ENCODE results near the gene GRIPAP1.

The GRIPAP1 gene

GRCh38 chrX:49040376-49040955 lies 38.4 kb upstream of the GRIPAP1 start:
- no peak for TF ChIP-seq CTCF (IDR thresholded peaks at IDR 0.05; ENCODE audit: control insufficient read depth, insufficient read depth, low read depth, low read length, missing control alignments)
- peak overlapping the region; percentile 43 for H3K4me3 ChIP-seq (ENCODE audit: control insufficient read depth, low read depth, low read length)
- DNase-seq (ENCODE audit: low read depth) = no peak

DNA sequence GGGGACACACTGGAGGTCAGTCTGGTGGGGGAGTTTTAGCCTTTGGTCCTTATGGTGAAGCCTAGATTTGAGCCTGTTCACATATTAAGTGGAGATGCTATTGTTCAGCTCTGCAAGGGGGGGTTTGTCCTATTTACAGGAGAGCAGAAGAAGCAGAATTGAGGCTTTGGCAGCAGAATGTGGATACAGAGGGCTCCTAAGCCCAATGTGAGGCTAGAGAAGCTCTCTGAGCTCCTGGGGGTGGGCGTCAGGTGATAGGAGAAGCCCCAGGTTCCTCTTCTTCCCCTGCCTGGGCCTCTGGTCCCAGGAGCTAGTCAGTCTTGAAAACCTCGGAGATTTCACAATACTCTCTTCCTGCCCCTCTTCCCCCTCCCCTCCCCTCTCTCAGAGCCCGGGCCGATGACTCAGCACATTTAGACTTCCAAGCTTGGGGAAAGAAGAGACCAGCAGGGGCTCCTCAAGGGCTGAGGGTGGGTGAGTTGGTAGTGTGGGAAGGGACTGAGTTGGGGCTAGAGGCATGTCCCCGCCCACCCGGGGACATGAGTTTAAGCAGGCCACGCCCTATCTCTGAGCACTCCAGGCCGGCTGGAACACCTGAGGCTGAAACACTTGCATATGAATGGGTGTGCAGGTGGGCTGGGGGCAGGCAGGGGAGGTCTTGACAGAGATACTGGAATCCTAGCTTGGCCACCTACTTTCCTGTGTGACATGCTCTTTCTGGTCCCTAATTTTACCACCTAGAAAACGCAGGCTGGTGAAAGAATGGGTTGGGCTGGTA lies 37.7 kb upstream of the GRIPAP1 start:
- DNase-seq (ENCODE audit: low read depth) = peak; percentile 70
- H3K4me3 ChIP-seq (ENCODE audit: control insufficient read depth, low read depth, low read length) = peak overlapping the region; percentile 43
- TF ChIP-seq CTCF (IDR thresholded peaks at IDR 0.05; ENCODE audit: control insufficient read depth, insufficient read depth, low read depth, low read length, missing control alignments) = peak; percentile 10

DNA sequence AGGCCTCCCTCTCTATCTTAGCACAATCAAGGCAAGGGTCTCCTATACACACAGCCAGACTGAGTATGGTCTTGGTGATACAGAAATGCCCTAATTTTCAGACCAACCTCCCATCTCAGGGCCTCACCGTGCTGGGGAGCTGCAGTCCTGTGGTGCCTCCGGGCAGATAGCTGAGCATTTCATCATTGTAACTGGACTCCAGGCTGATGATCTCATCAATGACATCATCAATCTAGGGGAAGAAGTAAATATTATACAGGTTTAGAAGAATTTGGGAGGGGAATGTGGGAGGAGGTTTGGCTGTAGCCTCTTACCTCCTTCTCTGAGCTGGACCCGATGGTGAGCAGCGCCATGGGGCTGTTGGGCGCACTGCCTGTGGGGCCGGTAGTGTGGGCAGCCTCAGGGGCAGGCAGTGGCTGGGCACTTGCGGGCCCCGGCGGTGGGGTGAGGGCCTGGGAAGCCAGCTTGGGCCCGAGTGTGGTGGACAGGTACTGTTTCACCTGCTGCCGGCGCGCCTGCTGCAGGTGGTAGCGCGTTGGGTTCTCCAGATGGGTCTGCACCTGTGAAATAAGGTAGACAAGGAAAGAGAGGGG lies 35.9 kb upstream of the GRIPAP1 start:
- no peak overlapping the region for H3K4me3 ChIP-seq (ENCODE audit: control insufficient read depth, low read depth, low read length)
- no peak for DNase-seq (ENCODE audit: low read depth)
- TF ChIP-seq CTCF (IDR thresholded peaks at IDR 0.05; ENCODE audit: control insufficient read depth, insufficient read depth, low read depth, low read length, missing control alignments) = no peak

GRCh38 chrX:49030283-49030682 lies 28.2 kb upstream of the GRIPAP1 start:
- no peak overlapping the region for H3K4me3 ChIP-seq (ENCODE audit: control insufficient read depth, low read depth, low read length)
- no peak for TF ChIP-seq CTCF (IDR thresholded peaks at IDR 0.05; ENCODE audit: control insufficient read depth, insufficient read depth, low read depth, low read length, missing control alignments)
- DNase-seq (ENCODE audit: low read depth) = no peak

DNA sequence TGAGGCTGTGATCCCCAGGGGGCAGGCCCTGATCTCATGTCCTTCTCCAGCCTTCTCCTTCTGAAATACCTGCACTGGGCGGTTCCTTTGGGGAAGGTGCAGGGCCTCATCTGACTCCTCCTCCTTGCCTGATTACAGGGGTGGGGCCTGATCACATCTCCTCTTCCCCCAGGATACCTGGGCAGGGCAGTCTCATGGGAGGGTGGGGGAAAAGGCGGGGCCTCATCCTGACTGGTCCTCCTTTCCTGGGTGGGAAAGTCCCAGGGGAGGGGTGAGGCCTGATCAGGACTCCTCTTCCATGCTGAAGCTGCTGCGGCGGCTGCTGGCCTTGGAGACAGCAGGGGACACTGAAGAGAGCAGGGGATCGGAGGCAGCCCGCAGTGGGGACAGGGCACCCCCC lies 27.8 kb upstream of the GRIPAP1 start:
- H3K4me3 ChIP-seq (ENCODE audit: control insufficient read depth, low read depth, low read length) = no peak overlapping the region
- DNase-seq (ENCODE audit: low read depth) = no peak
- TF ChIP-seq CTCF (IDR thresholded peaks at IDR 0.05; ENCODE audit: control insufficient read depth, insufficient read depth, low read depth, low read length, missing control alignments) = no peak

DNA sequence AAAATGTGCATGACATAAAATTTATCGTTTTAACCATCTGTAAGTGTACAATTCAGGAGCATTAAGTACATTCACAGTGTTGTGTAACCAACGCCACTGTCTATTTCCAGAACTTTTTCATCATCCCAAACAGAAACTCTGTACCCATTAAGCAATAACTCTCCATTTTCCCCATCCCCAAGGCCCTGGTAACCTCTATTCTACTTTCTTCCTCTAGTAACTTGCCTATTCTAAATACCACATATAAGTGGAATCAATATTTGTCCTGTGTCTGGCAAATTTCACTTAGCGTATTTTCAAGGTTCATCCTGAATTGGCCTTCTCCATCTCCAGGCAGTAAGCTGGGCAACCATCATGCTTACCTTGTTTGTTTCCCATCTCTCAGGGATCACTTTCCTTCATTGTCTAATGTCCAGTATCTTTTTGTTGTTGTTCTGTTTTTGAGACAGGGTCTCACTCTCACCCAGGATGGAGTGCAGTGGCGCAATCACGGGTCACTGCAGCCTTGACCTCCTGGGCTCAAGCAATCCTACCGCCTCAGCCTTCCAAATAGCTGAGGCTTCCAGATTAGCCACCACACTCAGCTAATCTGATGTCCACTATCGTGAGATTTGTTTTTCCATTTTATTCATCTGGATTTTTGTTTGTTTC lies 17.7 kb upstream of the GRIPAP1 start:
- no peak for DNase-seq (ENCODE audit: low read depth)
- no peak for TF ChIP-seq CTCF (IDR thresholded peaks at IDR 0.05; ENCODE audit: control insufficient read depth, insufficient read depth, low read depth, low read length, missing control alignments)
- no peak overlapping the region for H3K4me3 ChIP-seq (ENCODE audit: control insufficient read depth, low read depth, low read length)

All from AG09309 (cell line).